Fibroblast of the aortic adventitia (primary cell): Measurements from ENCODE around the gene RCAN2. TPM values are rescaled to one million over a fixed set of nuclear protein-coding genes. Genes with fewer than 3 reads are reported as not detected.

Experiments used
- DNase-seq: peaks from one replicate; pipeline ENCODE4 v3.0.0-alpha.2; 2010; ENCODE audit warnings: low read depth
- H3K4me3 ChIP-seq: 2 replicates; pipeline ENCODE4 v1.5.1; 2011; ENCODE audit warnings: low read depth, mild to moderate bottlenecking, control low read depth, low read length, moderate library complexity
- total RNA-seq: library from RNA; depleted of rRNA; stranded (reverse); fragments of >200 nt; gene quantifications from 2 replicates; pipeline ENCODE4 v1.2.3, GENCODE V29; 2012; ENCODE audit warnings: low replicate concordance
- TF ChIP-seq, protein P1 (sequence below): IDR thresholded peaks from 2 replicates; pipeline ENCODE4 v1.5.1; 2011; ENCODE audit warnings: mild to moderate bottlenecking, low read length, control low read depth, inconsistent platforms; ENCODE audit not compliant: insufficient read depth

Gene RCAN2
- total RNA-seq, 1 donor, result 8.0 TPM

DNA sequence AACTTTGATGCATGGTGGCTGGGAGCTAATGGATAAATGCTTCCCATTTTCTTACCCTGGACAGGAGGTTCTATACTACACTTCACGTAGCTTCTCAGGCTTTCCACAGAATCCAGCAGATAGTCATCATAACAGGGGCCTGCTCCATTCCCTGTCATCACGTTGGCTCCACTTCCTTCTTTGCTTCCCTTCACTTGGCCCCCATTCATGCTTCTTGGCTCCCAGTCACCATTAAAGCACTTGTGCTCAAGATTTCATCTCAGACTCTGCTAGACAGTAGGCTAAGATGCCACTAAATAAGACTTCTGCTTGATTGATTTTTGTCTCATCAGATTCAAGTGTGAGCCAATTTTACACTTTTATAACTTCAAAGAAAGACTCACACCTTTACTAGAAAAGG, 186.0 kb downstream of the RCAN2 start:
- no peak overlapping the region for H3K4me3 ChIP-seq
- TF ChIP-seq, protein P1, sequence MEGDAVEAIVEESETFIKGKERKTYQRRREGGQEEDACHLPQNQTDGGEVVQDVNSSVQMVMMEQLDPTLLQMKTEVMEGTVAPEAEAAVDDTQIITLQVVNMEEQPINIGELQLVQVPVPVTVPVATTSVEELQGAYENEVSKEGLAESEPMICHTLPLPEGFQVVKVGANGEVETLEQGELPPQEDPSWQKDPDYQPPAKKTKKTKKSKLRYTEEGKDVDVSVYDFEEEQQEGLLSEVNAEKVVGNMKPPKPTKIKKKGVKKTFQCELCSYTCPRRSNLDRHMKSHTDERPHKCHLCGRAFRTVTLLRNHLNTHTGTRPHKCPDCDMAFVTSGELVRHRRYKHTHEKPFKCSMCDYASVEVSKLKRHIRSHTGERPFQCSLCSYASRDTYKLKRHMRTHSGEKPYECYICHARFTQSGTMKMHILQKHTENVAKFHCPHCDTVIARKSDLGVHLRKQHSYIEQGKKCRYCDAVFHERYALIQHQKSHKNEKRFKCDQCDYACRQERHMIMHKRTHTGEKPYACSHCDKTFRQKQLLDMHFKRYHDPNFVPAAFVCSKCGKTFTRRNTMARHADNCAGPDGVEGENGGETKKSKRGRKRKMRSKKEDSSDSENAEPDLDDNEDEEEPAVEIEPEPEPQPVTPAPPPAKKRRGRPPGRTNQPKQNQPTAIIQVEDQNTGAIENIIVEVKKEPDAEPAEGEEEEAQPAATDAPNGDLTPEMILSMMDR, result no peak
- DNase-seq, result no peak

GRCh38 chr6:46302816-46303215, 188.4 kb downstream of the RCAN2 start:
- no peak for DNase-seq
- H3K4me3 ChIP-seq, result no peak overlapping the region
- TF ChIP-seq, protein P1, result no peak

DNA sequence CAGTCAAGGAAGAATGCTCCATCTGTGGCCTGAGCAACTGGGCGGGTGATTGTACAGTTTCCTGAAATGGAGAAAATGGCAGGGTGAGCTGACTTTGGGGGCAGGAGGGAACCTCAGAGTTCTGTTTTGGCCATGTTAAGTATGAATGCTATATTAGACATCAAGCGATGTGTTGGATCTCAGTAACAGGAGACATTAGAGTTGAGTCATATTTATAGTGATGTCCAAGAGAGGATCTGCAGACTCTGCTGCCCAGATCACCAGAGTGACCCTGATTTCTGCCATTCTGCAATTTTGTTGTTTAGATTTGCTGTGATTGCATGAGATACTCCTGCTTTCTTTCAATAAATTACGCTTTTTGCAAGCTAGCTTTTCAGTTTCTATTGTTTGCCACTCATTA, 189.1 kb downstream of the RCAN2 start:
- H3K4me3 ChIP-seq, result no peak overlapping the region
- TF ChIP-seq, protein P1, result no peak
- DNase-seq, result no peak

- no peak for DNase-seq
- TF ChIP-seq, protein P1, result no peak
- no peak overlapping the region for H3K4me3 ChIP-seq
These were observed 192.0 kb downstream of the RCAN2 start for GRCh38 chr6:46299253-46299652.

GRCh38 chr6:46296586-46296985, 194.7 kb downstream of the RCAN2 start:
- no peak overlapping the region for H3K4me3 ChIP-seq
- no peak for DNase-seq
- TF ChIP-seq, protein P1, result no peak

- no peak for DNase-seq
- H3K4me3 ChIP-seq, result no peak overlapping the region
- TF ChIP-seq, protein P1, result no peak
These were observed 197.5 kb downstream of the RCAN2 start for GRCh38 chr6:46293641-46294316.

- DNase-seq, result no peak
- H3K4me3 ChIP-seq, result no peak overlapping the region
- TF ChIP-seq, protein P1, result no peak
These were observed 199.4 kb downstream of the RCAN2 start for GRCh38 chr6:46291880-46292279.
